ENCODE results near the gene GREM1.

GREM1 gene

DNA sequence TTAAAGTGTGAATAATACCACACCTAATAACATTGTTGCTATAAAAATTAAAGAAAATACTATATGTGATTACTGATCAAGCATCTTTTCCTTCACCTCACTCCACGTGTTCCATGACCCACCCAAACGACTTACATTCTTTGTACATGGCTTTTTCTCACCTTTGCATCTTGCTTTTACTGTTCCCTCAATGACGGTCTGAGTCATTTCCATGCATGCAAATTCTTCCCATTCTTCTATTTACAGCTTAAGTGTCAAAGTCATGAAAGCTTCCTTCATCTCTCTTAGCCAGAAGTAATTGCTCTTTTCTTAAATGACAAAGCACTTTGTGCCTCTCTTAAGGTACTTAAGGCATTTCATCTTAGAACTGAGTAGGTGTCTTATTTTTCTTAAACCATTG, 64.0 kb downstream of the GREM1 start:
- DNase-seq (ENCODE audit: low spot score), result no peak

DNA sequence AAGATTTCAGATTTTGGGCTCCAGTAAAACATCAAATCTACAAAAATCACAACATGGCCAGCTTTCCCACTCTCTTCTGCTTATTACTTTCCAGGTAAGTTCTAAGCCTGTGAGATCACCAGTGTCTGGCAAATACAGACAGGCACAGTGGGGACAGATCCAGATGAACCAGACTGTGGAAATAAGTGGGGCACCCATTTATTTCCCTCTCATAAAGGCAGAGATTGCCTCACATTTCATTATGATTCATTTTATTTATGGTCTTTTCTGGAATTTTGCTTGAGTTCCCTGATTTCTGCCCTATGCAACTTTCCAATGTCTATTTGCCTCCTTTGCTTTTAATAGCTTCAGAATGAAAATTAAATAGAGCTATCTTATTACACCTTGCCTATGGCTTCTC, 66.8 kb downstream of the GREM1 start:
- DNase-seq (ENCODE audit: low spot score), result no peak

DNA sequence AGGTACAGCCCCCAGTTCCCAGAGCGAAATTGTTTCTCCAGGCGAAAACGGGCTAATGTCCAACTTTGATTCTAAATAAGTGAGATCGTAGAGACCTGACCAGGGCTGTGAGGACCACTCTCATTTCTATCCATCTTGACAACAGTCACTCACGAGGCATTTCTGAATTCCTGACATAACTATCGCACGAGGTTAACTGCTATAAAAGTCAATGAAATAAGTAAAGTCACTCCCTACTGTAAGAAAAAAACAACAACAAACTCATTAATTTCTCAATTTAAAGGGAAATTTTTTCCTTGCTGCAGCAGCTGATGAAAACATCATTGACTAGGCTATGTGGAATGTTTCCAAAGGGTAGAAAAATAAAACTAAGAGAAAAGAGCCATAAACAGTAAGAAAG, 69.1 kb downstream of the GREM1 start:
- DNase-seq (ENCODE audit: low spot score), result no peak

DNA sequence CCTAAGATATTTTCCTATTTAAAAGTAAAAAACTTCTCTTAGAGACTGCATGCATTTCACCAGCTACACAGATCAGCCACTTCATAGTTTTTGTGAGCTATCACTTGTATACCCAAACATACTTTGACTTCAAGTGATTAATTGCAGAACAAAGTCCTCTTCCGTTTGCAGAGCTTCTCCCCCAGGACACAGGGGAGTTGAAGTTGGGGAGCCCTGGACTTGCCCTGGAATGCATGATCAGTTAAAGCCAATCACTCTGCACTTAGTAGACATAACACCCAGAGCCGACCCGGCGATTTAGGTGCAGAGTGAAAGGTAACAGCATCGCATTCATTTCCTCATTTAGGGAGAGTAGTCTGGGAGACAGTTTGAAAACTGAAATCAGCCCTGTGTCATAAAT, 70.1 kb downstream of the GREM1 start:
- no peak for DNase-seq (ENCODE audit: low spot score)

DNA sequence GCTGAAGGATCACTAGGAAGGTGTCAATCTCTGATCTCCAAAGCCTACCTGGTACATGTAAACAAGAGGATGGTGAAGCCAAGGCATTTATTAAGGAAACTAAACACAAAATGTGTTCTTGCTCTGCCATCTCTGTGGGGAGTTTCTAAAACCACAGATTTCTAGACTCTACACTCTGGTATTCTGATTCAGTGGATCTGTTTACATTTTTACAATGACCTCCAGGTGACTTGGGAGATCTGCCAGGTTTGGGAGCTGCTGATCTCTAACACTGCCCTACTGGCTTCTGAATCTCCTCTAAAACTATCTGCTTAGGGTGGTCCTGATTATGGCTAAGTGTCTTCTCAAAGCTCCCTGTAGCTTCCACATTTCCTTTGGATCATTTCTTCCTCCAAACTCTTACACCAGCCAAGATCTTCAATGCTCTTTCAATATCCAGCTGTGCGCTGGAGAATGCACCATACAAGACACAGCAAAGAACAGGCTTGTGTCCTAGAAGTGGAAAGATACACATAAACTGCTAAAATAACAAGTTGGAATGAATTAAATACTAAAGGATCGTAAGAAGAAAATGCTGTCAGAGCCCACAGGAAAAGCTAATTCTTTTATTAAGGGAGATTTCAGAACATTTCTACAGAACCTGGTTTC, 72.7 kb downstream of the GREM1 start:
- peak; percentile 37 for DNase-seq (ENCODE audit: low spot score)

DNA sequence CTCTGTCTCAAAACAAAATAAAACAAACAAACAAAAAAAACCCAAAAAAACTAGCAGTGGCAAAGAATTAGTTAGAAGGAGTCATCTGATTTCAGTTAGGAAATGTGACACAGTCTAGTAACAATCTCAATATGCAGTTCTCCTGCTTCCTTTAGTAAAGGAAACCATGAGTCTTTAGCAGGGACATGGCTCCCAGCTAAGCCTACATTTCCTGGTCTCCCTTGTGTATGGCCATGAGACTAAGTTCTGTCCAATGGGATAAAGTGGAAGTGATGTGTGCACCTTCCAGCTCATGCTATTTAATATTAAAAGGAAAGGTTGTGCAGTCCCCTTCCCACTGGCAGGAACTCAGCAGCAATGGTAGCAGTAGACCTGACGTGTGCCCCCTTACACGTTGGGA, 74.6 kb downstream of the GREM1 start:
- no peak for DNase-seq (ENCODE audit: low spot score)
